ENCODE data around the gene KYAT1.

The KYAT1 gene

DNA sequence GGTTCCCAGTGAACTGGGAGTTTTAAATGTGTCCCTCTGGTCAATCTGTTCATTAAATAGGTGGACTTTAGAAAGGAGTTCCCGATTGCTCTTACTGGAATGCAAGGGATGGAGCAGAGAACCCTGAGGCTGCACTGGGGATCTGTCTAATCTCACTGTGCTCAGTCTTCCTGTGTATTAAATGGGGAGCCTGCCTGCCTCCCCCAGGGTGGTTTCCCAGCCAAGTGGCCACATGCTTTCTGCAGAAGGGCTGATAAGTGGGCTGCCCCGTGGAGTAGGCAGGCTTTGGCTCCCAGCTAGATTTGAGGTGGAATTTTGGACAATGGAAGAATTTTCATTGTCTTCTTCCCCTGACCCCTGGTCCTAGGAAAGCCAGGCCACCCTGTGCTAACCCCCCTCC lies 25.0 kb upstream of the KYAT1 start:
- DNase-seq, result peak; percentile 47

- DNase-seq, result no peak
These were observed 24.2 kb upstream of the KYAT1 start for GRCh38 chr9:128905964-128906363.

- DNase-seq, result no peak
These were observed 22.3 kb upstream of the KYAT1 start for GRCh38 chr9:128903871-128904620.

GRCh38 chr9:128903079-128903461 lies 21.3 kb upstream of the KYAT1 start:
- DNase-seq, result no peak

DNA sequence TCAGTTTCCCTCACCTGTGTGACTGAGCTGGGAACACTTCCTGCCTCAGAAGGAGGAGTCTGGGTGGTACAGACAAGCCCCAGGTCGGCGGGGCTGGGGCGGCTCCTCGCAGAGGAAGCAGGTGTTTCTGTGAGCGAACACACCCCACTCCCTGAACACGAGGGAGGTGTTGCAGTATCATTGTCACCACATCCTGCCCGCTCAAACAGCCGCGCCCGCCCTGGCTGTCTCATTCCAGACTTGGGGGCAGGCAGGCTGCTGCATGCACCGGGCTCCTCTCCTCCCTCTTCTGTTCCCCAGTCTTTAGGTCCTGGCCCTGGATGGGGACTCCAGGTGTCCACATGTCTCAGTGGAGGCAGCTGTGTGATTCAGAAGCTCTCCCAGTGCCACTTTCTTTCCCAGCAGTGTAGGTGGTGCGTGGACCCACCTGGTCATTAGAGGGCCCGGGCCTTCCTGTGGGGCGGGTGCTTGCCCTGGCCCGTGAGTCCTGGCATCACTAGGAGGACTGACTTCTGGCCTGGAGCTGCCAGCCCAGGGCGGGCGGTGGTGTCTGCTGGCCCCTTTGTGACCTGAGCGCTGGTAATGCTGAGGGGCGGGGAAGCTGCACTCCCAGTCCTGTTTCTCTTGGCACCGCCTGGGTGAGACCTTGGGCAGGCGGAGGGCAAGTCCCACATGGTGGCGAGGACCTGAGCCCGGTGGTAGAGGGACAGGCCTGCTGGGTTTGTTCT lies 20.8 kb upstream of the KYAT1 start:
- peak; percentile 83 for DNase-seq

GRCh38 chr9:128901822-128902221 lies 20.1 kb upstream of the KYAT1 start:
- DNase-seq, result no peak

GRCh38 chr9:128901379-128901778 lies 19.6 kb upstream of the KYAT1 start:
- DNase-seq, result no peak

DNA sequence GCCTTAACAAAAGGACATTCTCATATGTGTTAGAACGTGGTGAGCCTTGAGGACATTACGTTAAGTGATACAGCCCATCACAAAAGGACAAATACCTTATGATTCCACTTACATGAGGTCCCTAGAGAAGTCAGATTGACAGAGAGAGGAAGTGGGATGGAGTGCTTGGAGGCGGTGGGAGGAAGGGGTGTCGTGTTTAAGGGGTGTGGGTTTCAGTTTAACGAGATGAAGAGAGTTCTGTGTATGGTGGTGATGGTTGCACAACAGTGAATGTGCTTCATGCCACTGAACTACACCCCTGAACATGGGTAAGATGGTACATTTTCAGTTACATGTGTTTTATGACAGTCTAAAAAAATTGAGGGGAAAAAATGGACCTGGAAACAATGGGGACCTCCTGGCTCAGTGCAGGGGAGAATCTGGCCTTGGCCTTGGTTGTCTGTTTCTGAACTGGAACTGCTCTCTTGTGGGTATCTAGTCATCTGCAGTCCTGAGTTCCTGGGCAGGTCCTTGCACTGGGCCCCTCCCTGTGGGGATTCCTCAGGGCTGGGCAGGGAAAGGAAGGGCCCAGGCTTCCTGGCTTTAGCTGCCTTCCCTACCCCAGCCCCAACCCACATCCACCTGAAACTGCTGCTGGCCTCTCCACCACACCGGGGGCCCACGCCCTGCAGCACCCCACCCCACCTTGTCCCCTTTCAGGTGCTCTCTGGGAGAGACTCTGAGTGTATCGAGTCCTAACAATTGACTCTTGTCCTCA lies 18.0 kb upstream of the KYAT1 start:
- DNase-seq, result peak; percentile 34

DNA sequence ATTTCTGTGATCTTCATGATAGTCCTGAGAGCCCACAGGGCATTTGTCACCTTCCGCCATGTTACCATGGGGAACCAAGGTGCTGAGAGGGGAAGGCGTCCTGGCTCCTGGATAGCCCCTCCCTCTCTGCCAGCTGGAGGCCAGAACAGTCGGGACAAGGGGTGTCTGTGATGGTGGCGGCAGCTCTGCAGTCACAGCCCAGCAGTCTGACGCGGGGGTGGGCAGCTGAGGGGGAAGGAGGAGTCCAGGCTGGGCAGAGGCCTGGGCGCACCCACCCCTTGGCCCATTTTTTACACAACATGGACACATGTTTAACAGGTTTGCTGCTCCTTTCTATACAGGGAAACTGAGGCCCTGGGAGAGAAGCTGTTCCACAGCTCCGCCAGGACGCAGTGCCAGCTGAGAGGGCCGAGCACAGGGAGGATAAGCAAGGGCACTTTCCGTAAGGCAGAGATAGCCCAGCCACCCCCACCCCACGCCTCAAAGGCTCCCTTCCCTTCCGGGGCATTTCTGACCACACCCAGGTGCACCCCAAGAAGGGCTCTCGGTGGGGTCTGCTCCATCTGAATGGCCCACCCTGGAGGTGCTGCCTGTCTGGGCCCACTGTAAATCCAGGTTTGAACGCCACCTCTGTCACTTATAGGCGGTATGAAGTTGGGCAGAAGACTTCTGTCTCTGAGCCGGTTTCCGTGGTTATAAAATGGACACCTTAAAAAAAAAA lies 17.3 kb upstream of the KYAT1 start:
- no peak for DNase-seq

- DNase-seq, result no peak
These were observed 16.6 kb upstream of the KYAT1 start for GRCh38 chr9:128898382-128898781.

DNA sequence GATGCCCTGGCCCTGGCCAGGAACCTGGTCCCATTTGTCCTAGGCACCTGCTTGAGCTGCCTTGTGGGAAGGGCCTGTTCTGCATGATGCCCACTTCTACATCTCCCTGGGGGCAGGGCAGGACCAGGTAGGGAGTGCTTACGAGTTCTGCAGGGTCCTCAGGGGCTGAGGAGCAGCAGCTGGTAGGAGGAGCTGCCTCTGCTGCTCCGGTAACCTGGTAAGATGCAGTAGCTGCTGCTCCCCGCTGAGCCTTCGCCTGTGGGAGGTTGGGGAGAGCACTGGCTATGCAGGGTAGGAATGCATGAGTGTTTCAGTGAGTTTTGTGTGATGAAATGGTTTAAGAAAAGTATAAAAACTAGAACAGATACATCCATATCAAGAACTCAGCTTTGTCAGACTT lies 13.8 kb upstream of the KYAT1 start:
- no peak for DNase-seq

- DNase-seq, result no peak
These were observed 13.0 kb upstream of the KYAT1 start for GRCh38 chr9:128894764-128895163.

DNA sequence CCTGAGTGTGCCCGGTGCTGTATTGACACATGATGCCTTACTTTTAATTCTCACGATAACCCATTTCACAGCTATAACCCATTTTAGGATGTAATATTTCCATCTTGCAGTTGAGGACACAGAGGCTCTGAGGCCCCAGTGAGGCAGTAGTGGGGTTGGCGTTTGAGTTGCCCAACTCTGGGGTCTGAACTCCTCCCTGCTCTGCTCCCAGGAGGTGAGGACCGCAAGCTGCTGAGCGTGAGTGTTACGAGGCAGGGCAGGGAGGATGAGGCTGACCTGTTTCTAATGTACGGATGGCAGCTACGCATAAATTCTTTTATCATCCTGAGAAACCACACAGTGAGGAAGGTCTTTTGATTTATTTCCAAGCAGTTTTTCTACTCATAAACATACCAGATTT lies 11.6 kb upstream of the KYAT1 start:
- no peak for DNase-seq

GRCh38 chr9:128892221-128892921 lies 10.6 kb upstream of the KYAT1 start:
- peak; percentile 94 for DNase-seq

DNA sequence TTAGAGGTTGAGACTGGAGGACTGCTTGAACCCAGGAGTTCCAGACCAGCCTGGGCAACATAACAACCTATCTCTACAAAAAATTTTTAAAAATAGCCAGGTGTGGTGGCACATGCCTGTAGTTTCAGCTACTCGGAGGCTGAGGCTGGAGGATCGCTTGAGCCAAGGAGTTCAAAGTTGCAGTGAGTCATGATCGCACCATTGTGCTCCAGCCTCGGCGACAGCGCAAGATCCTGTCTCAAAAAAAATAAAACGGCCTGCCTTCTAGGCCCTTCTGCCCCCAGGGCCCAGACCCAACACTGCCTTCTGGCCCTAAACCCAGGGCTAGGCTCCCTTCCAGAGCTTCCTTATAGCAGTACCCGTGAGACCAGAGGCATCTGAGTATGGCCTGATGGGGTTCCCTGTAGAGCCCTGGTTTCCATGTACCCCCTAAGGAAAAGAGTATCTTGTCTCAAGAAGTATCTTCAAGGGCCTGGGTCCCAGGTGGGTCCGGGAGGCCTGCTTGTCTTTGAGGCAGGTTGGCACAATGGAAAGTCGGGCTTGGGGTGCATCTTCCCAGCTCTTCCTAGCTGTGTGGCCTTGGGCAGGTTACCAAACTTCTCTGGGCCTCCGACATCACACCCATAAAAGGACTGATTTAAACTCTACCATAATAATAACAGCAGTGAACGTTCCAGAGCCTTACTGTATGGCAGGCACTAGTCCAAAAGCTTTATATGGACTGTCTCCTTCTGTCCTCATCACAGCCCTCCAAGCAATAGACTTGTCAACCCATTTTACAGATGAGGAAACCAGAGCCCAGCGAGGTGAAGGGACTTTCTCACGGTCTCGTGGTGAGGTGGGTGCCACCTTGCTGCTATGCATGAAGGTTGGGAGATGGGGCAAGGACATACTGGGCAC lies 9.8 kb upstream of the KYAT1 start:
- peak; percentile 10 for DNase-seq

GRCh38 chr9:128887914-128888350 lies 6.2 kb upstream of the KYAT1 start:
- DNase-seq, result no peak

- DNase-seq, result no peak
These were observed 5.3 kb upstream of the KYAT1 start for GRCh38 chr9:128887049-128887448.

- peak; percentile 43 for DNase-seq
These were observed 4.6 kb upstream of the KYAT1 start for GRCh38 chr9:128886211-128886891.

DNA sequence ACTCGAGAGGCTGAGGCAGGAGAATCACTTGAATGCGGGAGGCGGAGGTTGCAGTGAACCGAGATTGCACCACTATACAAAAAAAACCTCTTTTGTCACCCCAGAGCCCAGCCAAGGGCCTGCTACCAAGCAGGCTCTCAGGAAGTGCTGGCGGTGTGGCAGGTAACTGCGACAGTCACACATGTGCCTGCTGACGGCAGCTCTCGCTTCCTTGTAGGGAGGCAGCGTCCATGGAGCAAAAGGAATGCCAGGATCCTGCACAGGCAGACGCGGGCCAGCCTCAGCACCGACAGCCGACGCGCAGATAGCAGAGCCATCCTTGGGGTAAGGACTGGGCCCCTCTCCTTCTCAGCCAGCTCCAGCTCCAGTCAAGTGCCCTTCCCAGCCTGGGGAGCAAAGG lies 4.0 kb upstream of the KYAT1 start:
- no peak for DNase-seq

- no peak for DNase-seq
These were observed 3.6 kb upstream of the KYAT1 start for GRCh38 chr9:128885376-128885775.

DNA sequence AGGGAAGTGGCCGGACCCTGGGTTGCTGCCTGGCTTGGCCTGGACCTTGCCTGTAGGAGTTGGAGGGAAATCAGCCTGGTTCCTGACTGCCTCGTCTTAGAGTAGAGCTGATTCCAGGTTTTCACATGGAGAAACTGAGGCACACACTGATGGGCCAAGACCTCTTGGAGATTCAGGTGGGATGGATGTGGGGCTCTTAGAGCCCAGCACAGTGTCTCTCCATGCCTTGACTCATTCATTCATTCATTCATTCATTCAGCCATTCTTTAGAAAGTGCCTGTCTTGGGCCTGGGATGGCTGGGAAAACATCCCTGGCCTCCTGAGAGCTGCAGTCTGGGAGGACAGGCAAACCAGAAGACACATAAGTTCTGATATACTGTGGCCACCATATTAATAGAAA lies 2.4 kb upstream of the KYAT1 start:
- no peak for DNase-seq
